Kidney capillary endothelial cell (primary cell): ENCODE results near the gene FMN1.

Experiments used
- DNase-seq: peaks from one replicate; pipeline ENCODE4 v3.0.0-alpha.2; 2018; ENCODE audit warnings: low spot score

FMN1 gene

DNA sequence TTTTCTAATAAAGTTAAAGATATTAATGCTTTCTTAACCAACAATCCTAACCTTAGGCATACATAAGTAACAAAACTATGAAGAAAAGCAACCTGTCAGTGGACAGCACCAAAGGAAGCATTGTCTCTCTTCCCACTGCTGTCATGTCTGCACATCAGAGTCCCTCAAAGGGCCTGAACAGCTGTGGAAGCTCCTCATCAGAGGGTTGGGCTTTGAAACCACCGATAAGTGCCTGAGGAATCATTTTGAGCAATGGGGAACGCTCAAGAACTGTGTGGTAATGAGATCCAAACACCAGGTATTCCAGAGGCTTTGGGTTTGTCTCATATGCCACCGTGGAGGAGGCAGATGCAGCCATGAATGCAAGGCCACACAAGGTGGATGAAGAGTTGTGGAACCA, 182.5 kb downstream of the FMN1 start:
- DNase-seq: no peak

DNA sequence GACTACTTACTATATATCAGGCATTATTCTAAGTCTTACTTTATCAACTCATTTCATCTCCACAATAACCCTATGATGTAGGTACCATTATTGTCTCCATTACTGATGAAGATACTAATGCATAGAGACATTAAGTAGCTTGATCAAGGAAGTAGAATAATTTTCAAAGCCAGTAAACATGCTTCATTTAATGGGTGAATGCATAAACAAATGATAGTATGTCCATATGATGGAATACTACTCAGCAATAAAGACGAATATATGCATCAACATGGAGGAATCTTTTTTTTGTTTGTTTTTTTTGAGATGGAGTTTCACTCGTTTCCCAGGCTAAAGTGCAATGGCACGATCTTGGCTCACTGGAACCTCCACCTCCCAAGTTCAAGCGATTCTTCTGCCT, 184.9 kb downstream of the FMN1 start:
- no peak for DNase-seq

DNA sequence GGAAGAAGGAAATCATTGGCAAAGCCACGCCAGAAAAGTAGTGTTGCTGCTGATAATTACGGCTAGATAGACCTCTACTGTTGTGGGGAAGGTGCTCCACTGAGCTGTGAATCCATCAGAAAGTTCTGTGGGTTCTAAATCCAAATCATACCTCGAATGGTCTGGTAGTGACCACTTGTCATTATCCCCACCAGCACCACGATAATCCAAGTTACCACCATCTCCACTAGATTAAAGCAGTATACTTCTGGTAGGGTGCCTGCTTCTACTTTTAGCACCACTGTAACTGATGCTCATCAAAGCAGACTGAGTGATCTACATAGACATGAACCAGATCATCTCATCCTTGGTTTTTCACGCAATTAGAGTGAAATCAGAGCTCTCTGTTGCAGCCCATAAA, 185.5 kb downstream of the FMN1 start:
- no peak for DNase-seq

DNA sequence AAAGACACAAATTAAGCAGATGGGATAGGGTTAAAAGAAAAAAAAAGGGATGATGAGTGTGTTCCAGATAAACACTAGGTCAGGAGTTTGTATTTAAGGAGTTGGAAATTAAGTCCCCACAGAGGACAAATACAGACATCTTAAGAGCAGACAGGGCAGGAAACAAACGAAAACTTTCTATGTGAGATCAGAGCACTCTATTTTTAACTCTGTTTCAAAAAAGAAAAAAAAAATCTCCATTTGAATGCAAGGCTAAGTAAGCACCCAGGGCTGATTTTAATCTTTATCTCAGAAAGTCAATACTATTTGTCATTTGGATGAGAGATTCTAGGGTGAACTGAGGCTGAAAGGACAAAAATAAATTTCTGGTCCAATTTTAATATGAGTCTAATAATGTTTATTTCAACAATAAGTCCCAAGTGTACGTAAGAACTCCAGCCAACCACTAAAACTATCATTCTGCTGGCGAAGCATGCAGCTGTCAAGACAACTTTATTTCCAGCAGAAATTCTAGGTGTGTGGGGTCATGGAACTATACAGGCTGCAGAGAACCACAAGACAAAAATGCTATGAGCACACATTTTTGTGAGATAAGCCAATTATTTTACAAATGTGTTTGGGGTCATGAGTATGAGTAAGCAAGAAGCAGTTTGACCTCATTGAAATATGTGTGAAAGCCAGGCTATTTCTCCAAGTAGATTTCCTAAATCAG, 186.1 kb downstream of the FMN1 start:
- no peak for DNase-seq

DNA sequence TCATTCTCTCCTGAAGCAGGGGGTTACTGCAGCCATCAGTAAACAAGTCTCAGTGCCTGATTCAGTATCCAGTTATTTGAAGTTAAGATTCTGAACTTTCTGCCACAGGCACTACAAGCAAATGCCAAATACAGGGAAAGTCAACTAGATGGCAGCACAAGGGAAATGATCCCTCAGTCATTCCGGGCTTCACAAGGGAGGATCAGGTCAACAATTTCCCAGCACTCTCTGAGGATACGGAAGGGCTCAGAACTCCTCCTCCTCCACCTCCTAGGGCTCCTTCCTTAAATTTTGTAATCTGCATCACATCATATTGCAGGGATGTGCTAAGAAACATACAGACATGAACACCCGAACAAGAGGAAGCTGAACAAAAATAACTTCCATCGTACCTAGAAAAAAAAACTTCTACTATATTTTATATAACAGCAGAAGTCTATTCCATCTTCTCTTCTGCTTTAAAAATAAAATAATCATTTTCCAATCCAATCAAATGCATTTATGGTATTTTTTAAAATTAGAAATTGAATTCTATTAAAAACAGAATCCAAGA, 187.1 kb downstream of the FMN1 start:
- DNase-seq: peak; percentile 15

DNA sequence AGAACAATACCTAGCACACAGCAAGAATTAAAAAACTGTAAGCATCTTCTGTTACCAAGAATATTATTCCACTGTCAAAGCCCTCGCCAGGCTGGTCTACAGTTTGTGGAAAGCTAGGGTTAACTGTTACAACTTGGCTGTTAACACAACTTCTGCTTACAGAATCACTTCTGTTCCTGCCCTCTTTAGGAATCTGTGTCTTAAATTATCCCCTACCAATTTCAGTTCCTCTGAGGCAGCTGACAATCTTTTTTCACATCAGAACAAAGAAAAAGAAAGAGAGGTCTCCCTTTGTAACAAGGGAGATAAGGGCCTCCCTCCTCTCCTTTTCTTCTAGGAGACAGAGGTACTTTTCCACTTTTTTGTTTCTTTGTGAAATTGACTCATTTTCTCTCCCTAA, 188.9 kb downstream of the FMN1 start:
- no peak for DNase-seq

DNA sequence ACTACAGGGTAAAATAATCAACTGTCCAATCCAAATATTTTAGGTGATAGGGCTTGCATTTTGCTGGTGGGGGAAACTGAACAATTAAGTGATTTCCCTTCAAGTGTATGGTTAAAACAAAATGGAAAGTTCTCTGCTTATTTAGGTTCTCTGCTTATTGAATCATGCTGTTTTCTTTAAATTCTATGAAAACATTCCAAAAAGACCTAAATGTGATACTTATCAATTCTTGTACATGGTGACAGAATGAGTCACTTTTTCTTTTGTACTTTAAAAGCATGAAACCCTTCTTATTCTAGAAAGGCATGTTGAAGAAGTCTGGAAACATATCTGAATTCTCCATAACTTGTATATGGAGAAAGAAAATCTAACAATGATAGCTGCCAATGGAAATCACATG, 192.6 kb downstream of the FMN1 start:
- no peak for DNase-seq

DNA sequence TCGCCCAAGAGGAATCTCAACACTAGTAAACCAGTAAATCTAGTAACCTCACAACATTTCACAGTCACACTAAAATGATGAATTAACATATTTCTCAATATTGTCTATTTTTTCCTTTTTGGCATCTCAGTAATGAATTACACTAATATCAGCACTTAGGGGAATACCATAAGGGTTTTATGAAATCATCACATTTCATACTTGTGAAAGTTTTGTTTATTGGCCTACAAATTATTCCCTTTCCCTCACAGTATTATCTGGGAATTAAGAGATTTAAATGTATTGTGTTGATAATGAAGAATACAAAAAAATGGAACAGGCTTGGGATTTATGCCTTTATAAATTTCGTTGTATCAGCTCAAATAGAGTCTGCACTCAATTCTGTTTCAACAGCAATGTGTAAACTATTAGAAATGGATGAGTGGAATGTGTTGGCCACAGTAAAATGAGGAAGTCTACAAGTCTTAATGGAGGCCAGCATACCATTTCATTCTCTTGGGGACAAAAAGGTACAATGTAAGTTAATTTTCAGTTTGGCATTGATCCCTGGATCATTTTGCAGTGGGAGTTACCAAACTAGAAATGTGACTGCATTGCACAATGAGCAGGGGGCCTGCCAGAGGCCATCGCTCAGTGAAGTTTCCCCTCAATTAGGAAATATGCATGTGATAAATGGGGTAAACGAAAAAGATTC, 195.4 kb downstream of the FMN1 start:
- no peak for DNase-seq

DNA sequence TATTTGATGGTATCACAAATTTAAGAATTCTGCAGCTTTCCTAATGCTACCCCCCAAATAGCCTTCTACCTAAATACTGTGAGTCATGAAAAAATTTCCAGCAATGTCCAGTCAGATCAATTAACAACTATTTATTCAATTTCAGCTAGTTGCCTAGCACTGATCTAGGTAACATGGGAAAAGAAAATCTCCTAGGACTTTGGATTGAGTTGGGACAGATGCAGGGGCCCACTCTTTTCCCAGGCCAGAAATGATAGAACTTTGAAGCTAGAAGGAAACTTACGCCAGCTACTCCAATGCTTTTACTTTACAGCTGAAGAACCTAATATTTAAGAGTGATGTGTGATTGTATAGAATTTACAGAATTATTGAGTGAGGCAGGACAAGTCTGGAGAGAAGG, 196.3 kb downstream of the FMN1 start:
- no peak for DNase-seq

DNA sequence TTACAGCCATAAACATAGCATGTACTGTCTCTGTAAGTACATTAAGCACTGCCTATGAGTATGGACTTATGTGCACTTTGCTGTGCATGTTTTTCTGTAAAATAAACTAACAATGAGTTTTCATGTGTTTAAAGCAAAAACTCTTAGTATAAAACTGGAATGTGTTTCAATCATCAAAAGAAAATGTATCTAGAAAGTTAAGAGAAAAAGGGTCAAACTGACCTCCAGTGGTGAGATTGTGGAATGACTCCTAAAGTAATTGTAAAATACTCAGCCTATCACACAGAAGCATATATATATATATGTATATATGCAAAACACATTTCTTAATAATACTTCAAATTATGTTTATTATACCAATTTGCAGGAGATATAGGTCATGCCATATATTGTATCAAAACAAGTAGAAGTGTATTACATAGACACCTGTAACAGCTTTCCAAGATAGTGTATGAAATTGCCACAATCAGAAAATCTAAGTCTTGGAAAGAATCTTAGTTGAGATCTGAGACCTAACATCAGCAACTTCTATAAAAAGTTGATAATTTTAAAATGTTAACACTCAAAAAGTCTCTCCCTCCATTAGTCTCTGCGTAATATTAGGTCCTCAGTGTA, 199.6 kb downstream of the FMN1 start:
- DNase-seq: peak; percentile 59

DNA sequence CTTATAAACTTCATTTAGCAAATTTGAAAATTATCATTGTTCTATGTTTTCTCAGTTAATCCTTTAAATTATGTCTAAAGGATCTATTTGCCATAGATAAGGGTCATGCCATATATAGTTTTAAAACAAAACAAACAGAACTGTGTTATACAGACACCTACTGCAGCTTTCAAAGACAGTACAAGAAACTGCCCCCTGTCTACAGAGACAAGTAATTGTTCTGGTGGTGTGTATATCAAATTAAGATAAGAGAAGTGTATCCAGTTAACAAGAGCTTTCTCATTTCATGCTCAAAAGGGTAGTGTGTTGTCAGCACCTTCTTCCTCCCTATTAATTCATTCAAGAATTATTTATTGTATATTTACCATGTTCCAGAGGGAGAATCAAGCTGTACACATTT, 201.2 kb downstream of the FMN1 start:
- DNase-seq: no peak

DNA sequence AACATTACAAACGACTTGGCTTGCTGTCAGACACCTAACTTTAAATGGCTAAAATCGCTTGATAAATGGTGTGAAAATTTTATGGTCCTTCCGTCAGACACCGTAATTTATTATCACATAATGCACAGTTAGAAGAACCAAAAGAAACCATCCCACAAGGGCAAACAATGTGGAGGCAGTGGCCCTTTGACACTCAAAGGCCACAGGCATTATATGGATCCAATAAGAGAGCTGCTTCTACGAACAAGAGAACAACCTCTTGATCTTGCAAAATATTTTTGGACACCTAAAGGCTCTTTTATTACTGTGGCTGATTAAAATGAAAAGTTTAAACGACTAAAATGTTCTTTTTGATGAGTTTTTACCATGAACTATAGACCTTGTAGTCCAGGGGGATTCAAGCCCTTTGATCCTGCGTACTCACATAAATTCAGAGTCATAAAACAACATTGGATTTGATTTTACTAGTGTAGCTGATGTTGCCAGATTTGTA, 202.8 kb downstream of the FMN1 start:
- no peak for DNase-seq

DNA sequence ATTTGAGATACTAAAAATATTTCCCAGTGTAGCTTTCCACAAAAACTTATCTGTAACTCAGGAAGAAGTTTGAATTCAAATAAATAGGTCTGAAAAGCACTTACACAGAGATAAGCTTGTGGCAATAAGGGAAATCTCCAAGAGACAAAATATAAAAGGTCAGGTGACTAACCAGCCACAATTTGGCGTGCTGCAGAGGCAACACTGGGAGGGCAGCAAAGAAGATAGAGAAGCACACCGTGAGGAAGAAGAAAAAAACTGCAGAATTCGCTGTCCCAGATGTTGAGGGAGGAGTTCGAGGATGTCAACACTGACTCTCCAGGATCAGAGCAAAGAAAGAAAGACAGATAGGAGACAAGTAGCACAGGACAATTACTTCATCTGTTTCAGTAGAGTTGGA, 204.4 kb downstream of the FMN1 start:
- DNase-seq: no peak

DNA sequence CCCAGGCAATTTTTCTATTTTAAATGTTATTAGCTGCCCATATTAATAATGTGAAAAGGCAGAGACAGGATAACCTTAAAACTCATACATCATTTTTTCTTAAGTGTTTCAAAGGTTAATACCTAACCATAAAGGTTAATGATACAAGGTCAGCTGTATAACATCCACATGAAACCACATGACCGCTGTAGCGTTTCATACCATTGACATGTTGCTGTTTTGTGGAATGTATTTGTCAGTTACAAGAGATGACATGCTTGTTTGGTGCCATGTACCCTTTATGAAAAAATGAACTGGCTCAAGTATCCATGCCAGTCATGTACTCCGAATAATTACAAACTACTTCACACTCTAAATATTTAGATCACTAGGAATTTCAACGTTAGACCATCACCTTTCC, 207.4 kb downstream of the FMN1 start:
- no peak for DNase-seq

DNA sequence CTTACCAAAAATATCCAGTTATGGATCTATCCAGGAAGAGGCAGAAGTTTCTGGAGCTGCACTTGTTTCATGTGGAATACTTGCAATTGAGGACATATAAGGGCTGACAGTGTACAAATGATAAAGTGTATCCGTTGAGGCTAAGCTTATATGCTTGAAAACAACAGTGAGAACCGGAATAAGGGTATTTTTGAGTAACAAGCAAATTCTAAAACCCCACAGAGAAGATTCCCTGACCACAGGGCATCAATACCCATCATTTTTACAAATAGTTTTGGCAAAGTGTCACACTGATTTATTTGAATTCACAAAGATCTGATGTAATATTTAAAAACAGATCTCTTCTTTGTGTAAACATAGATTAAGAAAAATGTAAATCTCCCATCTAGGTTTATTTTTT, 208.4 kb downstream of the FMN1 start:
- no peak for DNase-seq

DNA sequence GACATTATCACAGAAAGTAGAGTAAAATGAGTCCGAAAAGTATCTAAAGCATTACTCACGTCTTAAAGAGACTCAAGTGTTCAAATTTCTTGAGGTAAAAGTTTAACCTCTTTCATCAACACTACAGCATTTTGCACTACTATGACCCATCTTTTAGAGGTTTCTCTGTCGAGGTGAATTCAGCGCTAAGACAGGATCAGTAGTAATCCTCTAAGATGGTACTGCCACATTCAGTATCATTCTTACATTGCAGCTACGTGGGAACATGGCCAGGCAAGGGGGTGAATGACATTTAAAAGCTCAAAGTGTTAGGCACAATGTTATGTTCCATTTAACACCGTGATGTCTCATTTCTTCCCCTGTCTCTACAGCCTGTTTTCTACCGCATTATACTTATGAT, 210.8 kb downstream of the FMN1 start:
- DNase-seq: no peak

DNA sequence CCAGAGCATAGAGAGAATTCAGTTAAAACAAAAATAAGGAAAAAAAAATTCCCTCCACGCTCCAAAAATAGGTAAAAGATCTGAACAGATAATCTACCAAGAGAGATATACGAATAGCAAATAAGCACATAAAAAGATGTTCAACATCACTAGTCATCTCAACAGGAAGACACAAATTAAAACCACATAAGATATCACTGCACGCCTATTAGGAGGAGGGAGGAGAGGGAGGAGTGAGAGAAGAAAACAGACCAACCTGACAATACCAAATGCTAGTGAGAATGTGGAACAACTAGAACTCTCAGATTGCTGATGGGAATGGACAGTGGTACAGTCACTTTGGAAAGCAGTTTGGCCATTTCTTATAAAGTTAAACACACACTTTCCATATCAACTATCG, 212.5 kb downstream of the FMN1 start:
- no peak for DNase-seq

DNA sequence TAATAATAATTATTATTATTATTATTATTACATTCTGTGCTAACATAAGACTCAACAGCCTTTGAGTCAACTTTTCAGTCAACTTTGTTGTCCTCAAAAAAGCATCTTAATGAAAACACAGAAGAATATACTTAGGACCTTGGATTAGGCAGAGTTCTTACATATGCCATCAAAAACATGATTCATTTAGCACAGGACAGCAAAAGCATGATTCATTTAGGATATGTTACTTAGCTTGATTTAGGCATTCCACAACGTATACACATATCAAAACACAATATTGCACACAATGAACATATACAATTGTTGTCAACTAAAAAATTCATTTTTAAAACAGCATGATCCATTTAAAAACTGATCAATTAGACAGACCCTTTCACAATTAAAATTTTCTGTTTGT, 213.0 kb downstream of the FMN1 start:
- no peak for DNase-seq

DNA sequence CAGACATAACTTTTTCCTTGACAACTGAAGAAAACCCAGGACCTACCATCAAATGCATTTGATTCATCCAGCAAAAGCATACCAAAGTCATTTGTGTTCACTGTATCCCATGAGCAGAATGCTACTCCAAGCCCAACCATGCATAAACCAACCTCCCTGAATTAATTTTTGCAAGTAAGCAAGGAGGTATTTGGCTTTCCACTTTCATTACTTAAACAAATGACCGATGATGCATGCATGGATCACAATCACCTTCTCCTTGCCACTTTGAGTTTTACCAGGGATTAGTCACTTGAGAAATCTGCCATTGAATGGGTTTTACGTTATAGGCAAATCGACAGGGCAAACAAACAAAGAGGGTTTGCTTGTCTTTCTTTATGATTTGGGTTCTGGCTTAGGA, 214.8 kb downstream of the FMN1 start:
- no peak for DNase-seq

DNA sequence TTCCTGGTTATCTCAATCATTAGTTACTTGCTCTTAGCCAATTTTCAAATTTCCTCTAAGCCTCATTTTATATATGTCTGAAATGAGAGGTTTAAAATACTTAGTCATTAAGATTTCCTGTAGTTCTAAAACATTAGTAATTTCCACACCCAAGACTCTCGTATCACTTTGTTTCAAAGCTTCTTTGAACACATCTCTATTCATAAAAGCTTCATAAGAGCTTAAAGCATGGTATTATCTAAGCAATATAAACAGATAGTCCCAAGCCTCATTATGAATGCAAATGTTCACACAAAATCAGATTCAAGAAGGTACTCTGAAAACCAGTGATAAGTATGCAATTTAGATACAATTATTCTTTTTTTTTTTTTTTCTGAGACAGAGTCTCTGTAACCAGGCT, 217.0 kb downstream of the FMN1 start:
- DNase-seq: no peak

DNA sequence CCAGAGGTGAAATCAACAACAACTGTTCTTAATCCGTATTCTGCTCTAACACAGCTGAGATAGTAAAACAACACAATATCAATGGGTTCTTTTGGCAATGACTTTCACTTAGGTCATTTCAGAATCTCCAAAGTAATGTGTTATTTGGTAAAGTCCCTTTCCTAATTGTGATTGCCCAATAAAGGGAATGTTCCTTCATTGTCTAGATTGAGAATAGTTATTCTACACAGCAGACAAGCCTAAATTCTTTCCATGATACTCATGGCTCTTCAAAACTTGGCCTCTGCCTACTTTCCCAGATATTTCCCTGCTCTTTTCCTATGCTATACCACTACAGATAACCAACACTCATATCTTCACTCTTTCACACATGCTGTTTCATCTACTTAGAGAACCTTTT, 219.8 kb downstream of the FMN1 start:
- DNase-seq: no peak

DNA sequence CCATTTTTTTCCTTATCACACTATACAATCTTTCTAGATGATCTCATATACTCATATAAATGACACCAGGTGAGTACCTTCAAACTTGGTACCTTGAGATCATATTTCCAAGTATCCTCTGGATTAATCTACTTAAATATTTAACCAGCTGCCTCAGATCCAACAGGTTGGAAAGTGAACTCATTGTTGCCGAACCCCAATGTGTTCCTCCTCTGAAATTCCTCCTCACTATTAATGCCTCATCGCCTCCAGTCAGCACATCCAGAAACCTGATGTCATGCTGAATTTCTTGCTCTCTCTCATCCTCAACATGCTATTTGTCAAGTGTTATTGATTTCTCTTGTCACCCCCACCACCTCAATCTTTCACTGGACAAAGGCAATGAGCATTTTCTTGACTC, 221.8 kb downstream of the FMN1 start:
- DNase-seq: no peak

DNA sequence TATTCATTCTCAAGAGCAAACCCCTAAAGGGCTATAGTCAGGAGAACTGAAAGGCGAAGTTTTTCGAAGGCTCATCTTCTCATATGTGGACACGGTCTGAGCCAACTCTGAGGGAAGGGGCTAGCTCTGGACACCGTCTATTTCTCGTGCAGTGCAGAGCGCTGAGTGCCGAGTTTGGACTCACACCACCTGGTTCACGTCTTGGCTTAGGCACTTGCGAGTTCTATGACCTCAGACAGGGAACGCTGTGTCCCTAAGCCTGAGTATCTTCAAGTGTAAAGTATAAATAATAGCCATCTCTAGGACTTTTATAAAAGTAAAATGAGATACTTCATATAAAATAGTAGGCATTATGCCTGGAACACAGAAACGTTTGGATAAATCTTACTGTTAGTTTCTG, 223.7 kb downstream of the FMN1 start:
- no peak for DNase-seq
